Kidney tubule cell (primary cell): Measurements from ENCODE around the gene LRRC8D.

Source experiments
- DNase-seq: peaks from one replicate; pipeline ENCODE4 v3.0.0-alpha.2; 2018; ENCODE audit warnings: low spot score

LRRC8D gene

GRCh38 chr1:89807503-89807902 is 13.3 kb upstream of the LRRC8D start:
- DNase-seq: no peak

DNA sequence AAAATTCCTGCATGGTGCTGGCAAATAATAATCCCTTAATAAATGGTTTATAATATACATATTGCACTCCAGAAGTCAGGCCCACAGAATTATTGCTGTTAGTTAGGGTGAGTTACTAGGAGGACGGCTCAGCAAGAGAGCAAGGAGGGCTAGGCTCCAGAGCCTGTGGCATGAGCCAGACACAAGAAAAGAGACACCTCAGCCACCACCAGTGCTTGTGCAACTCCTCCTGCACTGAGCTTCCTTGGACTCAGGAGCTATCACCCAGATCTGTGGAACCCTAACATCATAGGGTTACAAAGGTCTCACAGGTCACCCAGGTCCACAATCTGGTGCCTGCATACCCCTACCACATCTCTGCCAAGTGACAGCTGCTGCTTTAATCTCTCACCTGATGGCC is 12.8 kb upstream of the LRRC8D start:
- DNase-seq: no peak

DNA sequence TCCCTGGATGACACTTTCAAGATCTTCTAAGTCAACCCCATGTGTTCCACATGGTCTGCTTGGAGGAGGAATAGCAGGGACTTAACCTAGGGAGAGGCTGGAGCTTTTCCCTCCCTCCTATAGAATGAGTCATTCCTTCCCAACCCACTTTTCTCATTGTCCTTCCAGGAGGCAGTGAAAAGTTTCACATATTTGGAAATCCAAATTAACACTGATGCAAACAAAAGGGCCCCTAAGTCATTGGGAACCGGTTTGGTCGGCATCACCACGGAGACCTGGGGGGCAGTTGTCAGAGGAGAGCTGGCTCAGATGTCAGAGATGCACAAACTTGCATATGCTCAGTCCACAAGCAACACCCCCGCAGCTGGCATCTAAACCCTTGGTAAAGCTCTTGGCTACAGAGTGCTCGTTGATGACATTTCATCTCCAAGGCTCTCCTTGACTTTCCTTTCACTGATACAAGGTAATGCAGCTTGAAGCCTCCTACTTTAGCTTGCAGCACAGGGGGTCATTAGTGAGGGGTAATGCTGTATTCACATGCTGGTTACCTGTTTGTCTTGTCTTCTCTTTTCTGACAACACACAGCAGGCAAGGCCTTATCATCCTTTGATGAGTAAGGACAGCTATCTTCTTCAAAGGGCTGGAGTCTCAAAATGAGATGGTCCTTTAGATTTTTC is 12.3 kb upstream of the LRRC8D start:
- DNase-seq: peak; percentile 63

DNA sequence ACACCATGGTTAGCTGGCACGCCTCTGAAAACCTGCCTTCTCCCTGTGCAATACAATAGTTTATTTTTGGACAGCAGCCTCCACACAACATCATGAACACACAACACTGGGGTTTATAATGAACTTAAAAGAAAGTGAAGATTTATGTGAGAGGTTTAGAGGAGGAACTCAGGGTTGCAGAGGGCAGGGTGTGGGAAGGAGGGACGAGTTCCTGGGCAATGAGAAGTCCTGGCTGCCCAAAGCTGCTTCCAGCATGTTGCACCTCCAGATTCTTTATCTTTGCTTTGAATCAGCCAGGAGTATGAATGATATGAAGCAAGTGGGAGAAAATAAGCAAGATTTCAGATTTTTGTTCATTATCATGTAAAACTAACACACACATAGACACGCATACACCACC is 11.3 kb upstream of the LRRC8D start:
- DNase-seq: no peak

DNA sequence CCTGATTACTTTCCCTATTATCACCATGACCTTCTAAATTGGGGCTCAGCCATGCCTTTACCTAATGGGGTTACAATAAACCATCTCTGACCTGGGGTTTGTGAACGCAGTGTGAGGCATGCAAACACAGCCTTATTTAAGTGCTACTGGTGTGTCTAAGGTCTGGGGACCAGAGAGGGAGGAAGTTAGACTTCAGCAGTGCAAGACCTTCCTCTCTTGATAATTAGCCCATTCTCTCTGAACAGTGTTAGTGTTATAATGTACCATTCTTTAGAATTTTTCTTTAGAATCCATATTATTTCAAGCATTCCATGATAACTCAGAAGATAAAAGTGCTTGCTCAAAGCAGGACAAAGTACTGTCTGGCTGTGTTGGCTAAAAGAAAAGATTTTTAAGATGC is 10.5 kb upstream of the LRRC8D start:
- DNase-seq: no peak

GRCh38 chr1:89810880-89811279 is 10.0 kb upstream of the LRRC8D start:
- no peak for DNase-seq

DNA sequence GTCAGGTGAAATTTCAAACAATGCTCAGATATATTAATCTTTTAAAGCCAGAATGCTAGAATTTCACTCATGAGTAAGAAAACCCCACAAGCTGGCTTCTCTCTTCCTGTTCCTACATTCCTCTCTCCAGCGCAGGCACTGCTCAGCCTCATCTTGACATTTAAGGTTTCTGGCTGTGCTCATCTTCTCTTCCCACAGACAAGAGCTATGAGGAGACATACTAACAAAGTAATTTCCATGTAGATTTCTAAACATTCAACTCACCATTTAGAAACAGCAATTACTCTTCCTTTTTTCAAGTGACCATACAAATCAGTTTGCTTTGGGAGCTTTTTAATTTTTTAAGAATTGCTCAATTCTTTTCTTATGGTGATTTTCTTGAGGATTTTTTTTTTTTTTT is 7.8 kb upstream of the LRRC8D start:
- no peak for DNase-seq

- no peak for DNase-seq
These were observed 5.8 kb upstream of the LRRC8D start for GRCh38 chr1:89815040-89815439.

- DNase-seq: no peak
These were observed 5.2 kb upstream of the LRRC8D start for GRCh38 chr1:89815611-89816010.

DNA sequence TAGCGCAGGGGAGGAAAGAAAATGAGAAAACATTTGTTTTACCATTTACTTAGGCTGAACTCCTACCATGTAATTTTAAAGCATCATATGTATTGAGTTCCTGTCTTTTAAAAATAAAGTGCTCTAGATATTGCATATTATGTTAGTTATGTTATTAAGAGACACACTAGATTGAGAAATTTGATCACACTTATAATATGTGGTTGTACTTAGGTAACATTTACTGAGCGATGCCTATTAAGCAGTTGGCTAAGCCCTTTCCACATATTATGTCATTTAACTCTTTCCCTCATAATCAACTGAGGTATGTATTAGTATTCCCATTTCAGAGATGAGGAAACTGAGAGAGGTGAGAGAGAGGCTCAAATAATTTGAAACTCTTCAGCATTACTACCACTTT is 4.5 kb upstream of the LRRC8D start:
- no peak for DNase-seq

DNA sequence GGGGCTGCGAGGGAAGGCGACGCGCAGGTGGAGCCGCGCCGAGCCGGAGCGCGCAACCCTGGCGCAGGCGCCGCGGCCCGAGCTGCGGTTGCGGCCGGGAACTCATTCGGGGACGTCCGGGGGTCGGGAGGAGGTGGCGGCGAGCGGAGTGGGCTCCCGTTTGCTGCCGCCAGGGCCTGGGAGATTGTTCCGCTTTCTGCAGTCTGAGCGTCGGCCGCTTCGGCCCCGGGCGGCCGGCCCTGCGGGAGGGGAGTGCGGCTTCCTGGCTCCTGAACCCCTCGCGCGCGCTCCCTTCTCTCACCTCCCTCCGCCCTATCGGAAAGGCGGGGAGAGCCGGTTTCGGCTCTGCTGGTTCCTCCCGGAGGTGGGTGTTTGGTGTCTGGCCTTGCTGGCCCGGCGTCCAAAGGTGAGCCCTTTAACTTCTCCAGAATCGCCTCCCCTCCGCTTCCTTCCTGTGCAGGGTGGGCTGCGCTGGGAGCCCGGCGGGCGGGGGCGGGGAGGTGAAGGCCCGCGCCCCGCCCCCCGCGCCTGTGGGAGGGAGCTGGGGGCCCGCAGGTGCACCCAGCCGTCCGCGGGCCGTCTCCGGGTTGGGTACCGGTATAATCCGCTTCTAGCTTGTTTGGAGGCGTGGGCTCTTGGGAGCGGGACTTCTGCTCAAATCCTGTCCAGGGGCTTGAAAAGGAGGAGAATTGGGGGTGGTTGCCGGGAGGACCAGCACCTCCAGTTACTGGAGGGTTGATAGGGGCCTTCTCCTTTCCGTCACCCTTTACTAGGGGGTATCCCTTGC is 683 bp downstream of the LRRC8D start:
- DNase-seq: peak; percentile 61

DNA sequence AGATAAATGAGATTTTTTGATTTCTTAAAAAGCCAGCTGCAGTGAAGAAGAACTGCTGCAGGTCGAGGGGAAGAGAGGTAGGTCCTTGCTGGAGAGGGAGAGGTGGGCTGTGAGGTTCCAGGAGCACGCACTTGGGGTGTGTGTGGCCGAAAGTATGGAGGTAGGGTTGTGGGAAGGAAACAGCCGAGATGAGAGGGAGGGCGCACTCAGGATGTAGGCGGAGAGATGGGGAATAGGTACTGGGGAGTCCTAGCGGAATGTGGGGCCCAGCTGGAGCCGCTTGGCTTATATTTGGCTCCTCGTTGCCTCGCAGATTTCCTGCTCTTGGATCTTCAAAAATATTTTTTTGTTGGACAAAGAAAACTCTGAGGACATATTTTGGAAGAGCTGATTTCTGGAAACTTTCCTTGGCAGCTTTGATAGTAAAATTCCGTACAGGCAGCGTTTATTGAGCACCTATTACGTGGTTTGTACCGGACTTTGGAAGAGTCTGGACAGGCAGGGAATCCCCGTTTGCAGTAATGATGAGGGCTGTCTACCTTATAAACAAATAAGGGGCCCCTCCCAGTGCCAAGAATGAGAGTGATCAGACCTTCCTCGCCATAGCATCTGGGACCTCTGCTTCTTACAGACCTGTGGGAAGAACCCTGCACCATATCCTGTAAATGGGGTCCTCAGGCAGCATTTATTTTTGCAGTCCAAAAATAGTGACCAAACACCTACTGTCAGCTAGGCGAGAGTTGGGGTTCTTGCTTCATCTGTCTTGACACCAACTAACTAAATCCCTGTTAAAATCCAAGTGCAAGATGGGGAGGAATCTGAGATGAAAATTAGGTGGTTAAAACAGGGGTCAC is 1.5 kb downstream of the LRRC8D start:
- DNase-seq: peak; percentile 38

- peak; percentile 38 for DNase-seq
These were observed 2.3 kb downstream of the LRRC8D start for GRCh38 chr1:89822999-89823628.

DNA sequence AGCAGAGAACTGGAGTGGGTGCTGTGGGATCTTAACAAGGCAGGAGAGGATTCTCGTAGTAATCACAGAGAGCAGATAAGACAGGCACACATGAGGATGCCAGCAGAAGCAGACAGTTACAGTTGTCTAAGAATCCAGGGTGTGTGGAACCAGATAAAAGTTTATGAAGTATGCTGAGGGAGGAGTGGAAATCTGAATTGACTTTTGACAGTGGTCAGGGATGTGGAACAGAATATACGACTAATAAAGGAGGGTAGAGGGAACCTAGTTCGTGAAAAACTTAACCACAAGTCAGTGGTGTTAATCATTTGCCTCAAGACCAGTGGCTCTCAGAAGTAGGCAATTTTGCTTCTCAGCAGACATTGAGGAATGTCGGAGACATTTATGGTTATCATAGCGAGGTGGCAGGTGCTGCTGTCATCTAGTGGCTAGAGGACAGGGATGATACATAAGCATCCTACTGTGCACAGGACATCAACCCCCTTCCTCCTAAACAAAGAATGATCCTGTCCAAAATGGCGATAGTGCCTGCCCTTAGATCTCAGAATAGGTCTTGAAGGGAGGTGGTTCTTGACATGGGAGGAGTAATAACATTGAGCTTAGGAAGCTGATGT is 3.0 kb downstream of the LRRC8D start:
- peak; percentile 88 for DNase-seq

- DNase-seq: peak; percentile 81
These were observed 5.8 kb downstream of the LRRC8D start for GRCh38 chr1:89826594-89826993.

GRCh38 chr1:89827330-89827729 is 6.5 kb downstream of the LRRC8D start:
- no peak for DNase-seq

GRCh38 chr1:89827902-89828301 is 7.1 kb downstream of the LRRC8D start:
- DNase-seq: no peak

DNA sequence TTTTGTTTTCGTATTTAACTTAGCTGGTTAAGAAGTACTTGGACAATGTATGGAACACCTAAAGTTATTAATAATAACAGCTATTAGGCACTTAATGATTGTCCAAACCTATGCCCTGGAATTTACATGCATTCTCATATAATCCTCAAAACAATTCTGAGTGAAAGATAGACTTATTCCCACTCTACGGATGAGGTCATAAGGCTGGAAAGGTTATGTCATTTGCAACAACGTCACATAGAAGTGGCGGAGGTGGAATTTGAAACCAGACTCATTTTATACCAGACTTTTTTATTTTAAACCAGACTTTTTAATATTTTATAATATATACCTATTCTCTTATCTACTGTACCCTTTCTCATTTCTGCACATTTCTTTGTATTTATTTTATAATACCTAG is 8.4 kb downstream of the LRRC8D start:
- no peak for DNase-seq

- DNase-seq: no peak
These were observed 10.8 kb downstream of the LRRC8D start for GRCh38 chr1:89831462-89832120.

- DNase-seq: peak; percentile 38
These were observed 11.8 kb downstream of the LRRC8D start for GRCh38 chr1:89832496-89833127.
